Non-pigmented ciliary epithelial cell (primary cell): ENCODE results near the gene FBXL3.
"Not testable (repeated sequence)": the region's sequence is repeated elsewhere in the genome, so short reads cannot be mapped to it uniquely, and the experiment has no call there.

ENCODE experiments used
- DNase-seq: peaks from one replicate; pipeline ENCODE4 v3.0.0-alpha.2; 2010; ENCODE audit warnings: low read depth

Gene FBXL3

DNA sequence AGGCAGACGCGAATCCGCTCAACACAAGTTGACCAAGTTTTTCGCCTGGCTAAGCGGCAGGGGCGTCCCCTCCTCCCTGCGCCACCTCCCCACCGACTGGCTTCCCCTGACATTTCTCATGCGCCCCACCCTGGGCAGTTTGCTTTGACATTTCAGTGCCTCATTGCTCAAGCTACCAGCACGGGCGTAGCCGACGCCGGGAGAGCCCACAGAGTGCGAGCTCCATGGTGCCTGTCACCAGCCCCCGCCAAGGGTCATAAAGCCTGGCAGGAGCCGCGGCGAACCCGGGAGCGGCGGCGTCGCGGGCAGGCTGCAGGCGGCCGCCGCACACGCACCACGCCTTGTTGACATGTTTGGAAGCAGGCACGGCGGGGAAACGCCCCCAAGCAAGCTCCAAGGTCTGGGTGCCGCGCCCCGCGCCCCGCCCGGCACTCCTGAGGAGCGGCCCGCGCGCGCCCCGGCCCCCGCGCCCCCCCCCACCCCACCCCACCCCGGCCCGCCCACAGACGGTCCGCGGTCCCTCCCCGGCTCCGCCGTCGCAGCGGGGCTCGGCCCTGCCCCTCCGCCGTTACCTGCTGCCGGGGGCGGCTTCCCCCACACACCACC lies 601 bp downstream of the FBXL3 start:
- no peak for DNase-seq

DNA sequence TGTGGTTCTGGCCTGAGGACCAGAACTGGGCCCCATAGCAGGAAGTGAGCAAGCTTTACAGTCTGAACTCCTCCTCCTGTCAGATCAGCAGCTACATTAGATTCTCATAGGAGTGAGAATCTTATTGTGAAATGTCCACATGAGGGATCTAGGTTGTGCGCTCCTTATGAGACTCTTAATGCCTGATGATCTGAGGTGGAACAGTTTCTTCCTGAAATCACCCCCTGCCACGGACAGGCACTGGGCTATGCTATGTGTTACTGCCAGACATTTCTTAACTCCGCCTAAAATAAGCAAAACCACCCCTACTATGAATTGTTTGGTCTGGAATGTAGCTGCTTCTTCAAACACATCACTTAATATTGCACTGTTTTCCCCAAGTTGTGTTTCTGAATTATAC lies 4.6 kb downstream of the FBXL3 start:
- no peak for DNase-seq

GRCh38 chr13:77019756-77020155 lies 7.2 kb downstream of the FBXL3 start:
- no peak for DNase-seq

- no peak for DNase-seq
These were observed 9.9 kb downstream of the FBXL3 start for GRCh38 chr13:77016888-77017623.

- DNase-seq, result no peak
These were observed 10.6 kb downstream of the FBXL3 start for GRCh38 chr13:77016251-77016812.

DNA sequence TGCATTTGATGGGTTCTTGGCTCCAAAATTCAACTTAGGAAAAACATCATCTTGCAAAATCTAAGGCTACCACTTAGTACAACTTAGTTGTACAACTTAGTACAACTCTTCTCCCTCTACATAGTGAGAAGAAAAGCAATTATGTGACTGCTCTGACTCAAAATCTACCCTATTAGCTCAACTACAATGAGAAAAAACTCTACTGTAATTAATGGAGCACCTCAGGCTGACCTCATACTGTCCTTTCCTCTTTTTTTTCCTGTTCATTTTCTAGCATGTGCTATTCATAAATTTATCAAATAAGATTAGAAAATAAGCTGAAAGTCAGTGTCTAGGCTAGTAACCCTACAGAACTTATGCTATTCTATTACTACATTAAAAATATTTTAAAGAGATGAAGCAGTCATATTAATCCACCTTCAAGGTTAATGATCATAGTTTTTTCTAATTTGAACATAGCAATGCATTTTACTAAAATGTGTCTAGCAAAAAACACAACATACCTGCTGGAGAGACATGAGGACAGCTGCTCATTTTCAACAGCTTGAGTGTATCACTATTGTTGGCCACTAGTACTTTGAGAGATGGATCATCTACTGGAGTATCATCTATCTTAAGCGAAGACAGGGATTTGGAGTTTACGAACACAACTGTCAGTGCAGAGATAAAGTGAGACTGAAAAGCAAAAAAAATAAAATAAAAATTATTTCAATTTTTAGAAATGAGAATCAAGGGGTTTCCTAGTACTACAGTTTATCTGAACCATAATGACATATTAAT lies 11.9 kb downstream of the FBXL3 start:
- no peak for DNase-seq

DNA sequence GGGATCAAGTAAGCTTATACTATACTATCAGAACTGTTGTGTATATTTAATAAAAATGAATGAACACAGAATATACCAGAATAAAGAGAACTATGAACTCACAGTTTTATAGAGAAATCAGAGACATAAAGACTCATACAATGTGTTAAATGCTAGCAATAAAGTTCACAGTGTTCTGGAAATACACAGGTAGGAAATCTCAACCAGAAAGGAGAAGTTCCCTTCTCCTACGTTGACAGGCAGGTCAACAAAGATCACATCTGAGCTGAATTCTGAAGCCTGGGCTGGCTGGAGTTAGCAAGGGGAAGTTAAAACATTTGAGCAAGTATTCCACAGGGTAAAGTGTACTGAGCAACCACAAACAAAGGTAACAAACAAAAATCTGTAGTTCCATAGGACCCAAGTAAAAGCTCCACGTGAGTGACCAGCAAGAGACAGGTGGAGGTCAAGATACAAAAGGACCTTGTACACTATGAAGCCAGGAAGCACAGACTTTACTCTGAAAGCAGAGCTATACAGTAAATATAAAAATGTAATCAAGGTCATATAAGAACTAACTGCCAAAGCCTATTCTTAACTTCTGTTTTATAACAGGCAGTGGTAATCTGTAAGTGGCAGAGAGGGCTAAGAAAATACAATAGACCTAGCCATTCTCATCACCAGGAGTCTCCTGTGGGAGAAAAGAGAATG lies 13.0 kb downstream of the FBXL3 start:
- DNase-seq, result no peak

DNA sequence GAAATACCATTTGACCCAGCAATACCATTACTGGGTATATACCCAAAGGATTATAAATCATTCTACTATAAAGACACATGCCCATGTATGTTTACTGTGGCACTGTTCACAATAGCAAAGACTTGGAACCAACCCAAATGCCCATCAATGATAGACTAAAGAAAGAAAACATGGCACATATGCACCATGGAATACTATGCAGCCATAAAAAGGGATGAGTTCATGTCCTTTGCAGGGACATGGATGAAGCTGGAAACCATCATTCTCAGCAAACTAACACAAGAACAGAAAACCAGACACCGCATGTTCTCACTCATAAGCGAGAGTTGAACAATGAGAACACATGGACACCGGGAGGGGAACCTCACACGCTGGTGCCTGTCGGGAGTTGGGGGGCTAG lies 17.2 kb downstream of the FBXL3 start:
- not testable (repeated sequence) for DNase-seq

- no peak for DNase-seq
These were observed 17.9 kb downstream of the FBXL3 start for GRCh38 chr13:77009011-77009410.

DNA sequence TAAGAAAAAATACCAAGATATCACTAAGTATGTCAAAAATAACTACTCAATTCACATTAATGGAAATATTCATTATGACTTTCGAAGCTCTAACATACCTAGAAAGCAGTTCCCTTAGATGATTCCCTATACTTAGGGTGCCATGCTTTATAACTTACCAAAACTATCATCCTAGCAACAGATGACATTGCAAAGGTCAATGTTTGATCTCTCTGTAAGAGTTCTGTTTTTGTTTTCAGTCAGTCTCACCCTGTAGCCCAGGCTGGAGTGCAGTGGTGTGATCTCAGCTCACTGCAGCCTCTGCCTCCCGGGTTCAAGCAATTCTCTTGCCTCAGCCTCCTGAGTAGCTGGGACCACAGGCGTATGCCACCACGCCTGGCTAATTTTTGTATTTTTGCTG lies 18.6 kb downstream of the FBXL3 start:
- DNase-seq, result not testable (repeated sequence)

DNA sequence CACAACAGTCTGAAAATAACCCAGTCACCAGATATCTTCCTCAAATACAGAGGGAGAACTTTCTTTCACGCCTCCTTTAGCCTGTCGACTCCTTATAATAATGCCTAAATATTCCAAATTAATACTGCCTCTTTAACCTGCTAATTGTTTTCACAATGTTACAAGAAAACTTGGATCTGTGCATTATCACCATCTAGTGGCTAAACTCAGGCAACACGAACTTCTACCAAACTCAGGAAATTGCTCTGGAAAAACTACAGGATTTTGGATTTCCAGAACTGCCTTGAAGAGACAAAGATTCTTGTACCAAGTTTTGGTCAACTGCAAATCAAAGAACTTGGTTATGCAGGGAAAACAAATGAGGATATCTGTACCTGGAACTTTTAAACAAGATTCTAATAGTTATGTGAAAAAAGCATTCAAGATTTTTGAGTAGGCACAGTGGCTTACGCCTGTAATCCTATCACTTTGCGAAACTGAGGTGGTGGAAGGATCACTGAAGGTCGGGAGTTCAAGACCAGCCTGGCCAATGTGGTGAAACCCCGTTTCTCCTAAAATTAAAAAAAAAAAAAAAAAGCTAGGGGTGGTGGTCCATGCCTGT lies 24.3 kb downstream of the FBXL3 start:
- no peak for DNase-seq

- DNase-seq, result no peak
These were observed 24.9 kb downstream of the FBXL3 start for GRCh38 chr13:77001963-77002587.

DNA sequence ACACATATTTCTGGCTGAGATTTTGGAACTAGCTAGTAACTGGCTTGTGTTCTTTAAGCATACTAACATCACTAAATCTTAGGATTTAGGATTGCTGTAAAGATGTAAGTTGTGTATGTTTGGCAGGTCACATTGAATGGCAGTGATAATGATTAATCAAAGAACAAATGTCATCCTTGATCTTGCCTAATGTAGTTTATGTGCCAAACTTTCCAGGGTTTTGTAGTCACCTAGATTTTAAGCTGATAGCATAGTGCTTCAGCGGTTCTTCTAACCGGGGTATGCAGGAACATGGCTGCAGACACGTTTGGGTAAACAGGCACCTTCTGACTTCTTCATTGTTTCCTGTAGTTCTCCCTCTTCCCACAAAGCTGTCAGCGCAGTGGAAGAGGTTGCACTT lies 25.4 kb downstream of the FBXL3 start:
- no peak for DNase-seq

DNA sequence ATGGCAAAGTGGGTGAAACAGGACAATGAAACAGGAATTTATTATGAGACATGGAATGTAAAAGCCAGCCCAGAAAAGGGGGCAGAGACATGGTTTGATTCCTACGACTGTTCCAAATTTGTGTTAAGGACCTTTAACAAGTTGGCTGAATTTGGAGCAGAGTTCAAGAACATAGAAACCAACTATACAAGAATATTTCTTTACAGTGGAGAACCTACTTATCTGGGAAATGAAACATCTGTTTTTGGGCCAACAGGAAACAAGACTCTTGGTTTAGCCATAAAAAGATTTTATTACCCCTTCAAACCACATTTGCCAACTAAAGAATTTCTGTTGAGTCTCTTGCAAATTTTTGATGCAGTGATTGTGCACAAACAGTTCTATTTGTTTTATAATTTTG lies 26.5 kb downstream of the FBXL3 start:
- DNase-seq, result no peak

- no peak for DNase-seq
These were observed 32.7 kb downstream of the FBXL3 start for GRCh38 chr13:76994281-76994680.

GRCh38 chr13:76993473-76993872 lies 33.5 kb downstream of the FBXL3 start:
- DNase-seq, result no peak

DNA sequence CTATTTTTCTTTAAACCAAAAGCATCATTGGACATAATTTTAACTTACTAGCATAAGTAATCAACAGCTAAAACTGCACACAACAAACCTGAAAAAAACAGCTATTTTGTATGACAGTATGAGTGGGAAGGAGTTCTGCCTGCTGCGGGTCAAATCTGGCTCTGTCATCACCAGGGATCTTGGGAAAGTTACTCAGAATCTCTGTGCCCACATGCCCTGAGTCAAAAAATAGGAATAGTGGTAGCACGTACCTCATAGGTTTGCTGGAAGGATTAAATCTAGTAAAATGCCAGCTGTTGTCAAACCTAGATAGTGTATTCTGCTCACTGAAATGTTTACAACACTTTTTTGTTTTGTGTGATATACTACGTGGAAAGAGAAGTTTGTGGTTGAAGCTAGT lies 33.9 kb downstream of the FBXL3 start:
- no peak for DNase-seq

DNA sequence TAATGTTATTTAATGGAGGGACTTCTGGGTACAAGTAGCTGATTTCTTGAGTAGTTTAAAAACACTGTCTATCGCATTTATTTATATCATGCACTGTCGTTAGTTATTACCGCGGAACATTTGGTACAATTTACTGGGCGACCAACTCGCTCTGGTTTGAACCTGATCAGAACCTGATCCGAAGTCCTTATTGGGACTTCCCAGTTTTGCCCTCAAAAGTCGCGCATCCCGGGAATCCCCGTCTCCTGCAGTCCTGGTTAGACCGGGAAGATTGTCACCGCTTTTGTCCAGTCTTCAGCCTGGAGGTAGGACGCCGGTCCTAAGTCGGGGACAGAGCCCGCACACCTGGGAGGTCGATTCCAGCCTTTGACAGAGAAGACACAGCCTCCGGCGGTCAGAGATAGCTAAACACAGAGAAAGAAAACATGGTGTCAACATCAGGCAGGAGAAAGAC lies 34.4 kb downstream of the FBXL3 start:
- no peak for DNase-seq

- peak; percentile 47 for DNase-seq
These were observed 35.0 kb downstream of the FBXL3 start, which contains the start of gene CLN5 for GRCh38 chr13:76991796-76992547. Gene CLN5, plus strand, starts transcription at chr13:76992081. Its CDS starts 18 bp downstream, at chr13:76992099.

- no peak for DNase-seq
These were observed 35.5 kb downstream of the FBXL3 start for GRCh38 chr13:76991432-76991795.
